ACHN (cell line): ENCODE data around the gene E2F1.

Source experiments
- DNase-seq: peaks from one replicate; pipeline ENCODE4 v3.0.0-alpha.2; 2015
- in situ Hi-C: cut with HindIII; loops from 2 replicates; pipeline ENCODE4 v1.10.0; 2017; ENCODE audit warnings: low sequenced_read_pairs, low pct_ligation_motif_present, low pct_unique_long_range_greater_than_20kb

Gene E2F1

DNA sequence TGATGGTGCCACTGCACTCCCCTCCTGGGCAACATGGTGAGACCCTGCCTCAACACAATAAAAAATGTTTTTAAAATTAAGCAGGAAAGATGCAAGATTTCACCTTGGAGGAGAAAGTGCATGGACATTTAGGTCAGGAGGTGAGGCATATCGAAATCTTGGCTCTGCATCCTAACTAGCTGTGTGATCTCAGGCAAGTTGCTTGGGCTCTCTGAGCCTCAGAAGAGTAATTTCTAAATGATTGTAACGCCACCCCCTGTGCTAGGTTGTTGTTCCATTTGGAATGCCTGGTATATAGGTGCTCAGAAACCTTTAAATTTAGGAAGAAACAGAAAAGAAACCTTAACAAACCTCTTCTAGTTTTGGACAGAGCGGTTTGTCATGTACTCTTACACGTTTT, 60.0 kb downstream of the E2F1 start:
- DNase-seq, result no peak
- in situ Hi-C loops, result no loop called here
